GM12801 (cell line): ENCODE data around the gene BLNK.

Experiments used
- CTCF ChIP-seq: IDR thresholded peaks from one replicate; pipeline ENCODE4 v1.5.1; 2011; ENCODE audit warnings: control low read depth; ENCODE audit not compliant: insufficient read length; ENCODE audit errors: extremely low read depth

BLNK gene

DNA sequence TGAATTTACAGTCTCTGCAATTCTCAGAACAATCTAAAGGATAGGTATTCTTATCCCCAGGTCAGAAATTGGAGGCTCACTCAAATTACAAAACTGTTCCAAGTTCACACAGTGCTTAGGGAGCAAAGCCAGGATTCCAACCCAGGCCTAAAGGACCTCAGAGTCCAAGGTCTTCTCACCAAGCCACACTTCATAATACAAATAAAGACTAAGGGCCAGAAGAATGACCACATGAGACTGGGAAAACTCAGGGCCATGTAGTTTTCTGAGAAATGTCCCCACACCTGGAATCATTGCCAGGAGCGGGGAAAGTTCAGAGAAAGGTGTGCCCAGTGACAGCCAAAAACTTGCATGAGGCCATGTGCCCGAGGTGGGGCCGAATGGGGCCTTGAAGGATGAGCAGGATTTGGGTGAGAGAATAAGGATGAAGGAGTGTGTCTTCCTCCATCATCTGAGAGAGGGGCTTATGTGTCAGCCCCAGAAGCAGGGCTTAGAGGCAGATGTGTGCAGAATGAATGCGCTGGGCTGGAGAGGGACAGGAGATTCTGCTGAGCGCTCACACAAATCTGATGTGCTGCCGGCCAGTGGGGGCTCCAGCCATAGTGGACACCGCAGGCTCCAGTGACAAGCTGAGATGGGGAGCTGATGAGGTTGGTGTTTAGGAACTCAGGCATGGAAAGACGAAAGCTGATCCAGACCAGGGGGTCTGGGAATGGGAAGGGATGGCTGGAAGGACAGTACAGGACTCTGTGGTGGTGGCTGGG lies 35.9 kb downstream of the BLNK start:
- no peak for TF ChIP-seq CTCF

DNA sequence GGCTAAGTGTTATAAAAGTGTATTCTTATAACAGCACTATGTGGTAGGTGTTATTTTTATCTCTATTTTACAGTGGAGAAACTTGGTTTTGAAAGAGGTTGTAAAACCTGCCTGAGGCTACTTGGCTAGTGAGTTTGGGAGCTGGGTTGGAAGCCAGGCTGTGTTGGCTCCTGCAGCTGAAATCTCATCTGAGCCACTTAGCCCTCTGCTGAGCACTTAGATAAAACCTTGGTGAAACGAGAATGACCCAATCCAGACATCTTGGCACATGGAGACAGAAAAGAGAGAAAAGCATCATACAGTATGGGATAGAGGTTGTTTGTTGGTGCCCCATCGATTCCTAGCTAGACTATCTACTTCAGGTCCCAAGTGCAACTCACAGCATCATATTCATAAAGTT lies 37.4 kb downstream of the BLNK start:
- no peak for TF ChIP-seq CTCF

DNA sequence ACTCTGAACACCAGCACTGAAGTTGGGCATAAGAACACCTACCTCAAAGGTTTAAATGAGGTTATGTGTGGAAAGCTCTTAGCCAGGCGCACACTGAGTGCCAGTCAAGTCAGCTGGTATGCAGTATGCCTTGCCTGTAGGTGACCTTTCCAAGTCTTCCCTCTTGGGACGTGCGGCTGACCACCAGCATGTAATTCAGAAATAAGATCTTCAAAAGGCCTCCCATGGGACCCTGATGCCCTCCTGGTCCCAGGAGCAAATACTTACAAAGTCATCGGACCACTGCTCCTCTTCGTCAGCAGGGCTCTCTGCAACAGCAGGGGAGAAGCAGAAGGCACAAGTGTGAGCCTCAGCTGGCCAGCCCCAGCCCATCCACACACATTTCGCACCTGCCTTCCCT lies 40.8 kb downstream of the BLNK start:
- TF ChIP-seq CTCF = no peak

DNA sequence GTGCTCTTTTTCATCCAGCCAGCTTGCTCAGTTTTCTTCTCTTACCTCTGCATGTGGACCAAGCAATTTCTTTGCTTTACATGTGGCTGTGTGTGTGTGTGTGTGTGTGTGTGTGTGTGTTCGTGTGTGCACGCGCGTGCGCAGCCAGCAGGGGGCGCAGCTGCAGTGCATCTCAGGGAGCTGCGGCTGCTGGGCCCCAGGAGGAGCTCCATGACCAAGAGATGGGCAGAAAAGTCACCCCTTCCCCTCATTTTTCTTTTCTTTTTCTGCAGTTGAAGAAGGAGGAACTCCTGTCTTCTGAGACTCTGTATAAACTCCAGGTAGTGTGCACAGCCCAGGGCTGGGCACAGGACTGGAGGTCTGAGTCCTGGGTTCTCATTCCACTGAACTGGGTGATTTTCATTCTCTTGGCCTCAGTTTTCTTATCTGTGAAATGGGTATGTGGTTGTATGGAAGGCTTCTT lies 41.8 kb downstream of the BLNK start:
- no peak for TF ChIP-seq CTCF

DNA sequence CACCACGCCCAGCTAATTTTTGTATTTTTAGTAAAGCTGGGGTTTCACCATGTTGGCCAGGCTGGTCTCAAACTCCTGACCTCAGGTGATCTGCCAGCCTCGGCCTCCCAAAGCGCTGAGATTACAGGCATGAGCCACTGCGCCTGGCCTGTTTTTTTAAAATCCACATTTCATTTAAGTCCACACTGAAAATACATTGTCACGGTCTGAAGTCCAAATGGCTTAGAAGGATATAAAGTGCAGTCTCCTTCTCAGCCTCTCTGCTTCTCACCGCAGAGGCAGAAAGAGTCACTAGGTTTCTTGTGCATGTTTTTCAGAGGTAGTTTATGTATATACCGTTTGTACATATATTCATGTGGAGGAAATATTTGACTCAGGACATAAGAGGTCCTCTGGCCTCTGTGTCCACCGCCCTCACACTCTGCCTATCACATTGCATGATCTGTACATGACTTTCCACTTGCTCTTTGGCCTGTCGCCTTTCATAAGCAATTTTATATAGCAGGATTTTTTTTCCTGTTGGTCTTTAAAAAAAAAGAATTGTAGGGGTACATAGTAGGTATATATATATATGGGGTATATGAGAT lies 42.9 kb downstream of the BLNK start:
- TF ChIP-seq CTCF = no peak

- TF ChIP-seq CTCF = no peak
Measured at GRCh38 chr10:96227206-96227605, 44.2 kb downstream of the BLNK start.

DNA sequence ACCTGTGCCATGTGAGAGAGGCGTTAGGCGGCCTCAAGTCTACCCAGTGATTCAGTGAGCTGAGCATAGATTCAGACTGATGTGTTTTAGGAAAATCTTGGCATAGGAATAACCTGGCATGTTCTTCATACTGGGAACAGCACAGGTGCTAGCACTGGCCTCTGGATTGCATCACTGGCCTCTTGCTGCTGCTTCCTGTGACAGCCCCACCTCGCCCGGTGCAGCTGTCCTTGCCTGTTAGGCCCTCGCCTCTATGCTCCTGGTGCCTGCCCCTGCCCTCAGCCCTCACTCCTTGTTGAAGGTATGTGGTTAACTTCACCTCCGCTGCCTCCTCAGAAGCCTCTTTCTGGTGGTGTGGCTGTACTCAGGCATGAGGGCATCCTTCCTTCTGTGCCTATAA lies 46.2 kb downstream of the BLNK start:
- TF ChIP-seq CTCF = no peak
